Lower lobe of right lung (tissue), 2 donors: Measurements from ENCODE around the gene OVAAL. TPM values are rescaled to one million over a fixed set of nuclear protein-coding genes. Genes with fewer than 3 reads are reported as not detected.

Source experiments
- ATAC-seq, 2 donors: fragments of 200-7000 bp; cut with Tn5 transposase; one replicate each; pipeline ENCODE4 v1.9.1; 2020 to 2022; ENCODE audit warnings: mild to moderate bottlenecking in 2 of 2, moderate library complexity in 2 of 2
- DNase-seq: peaks from one replicate; pipeline ENCODE4 v3.0.0-alpha.2; 2020
- H3K27ac ChIP-seq: fragments of 200-600 bp; one replicate; pipeline ENCODE4 v1.8.0; 2022
- H3K27me3 ChIP-seq: fragments of 200-600 bp; one replicate; pipeline ENCODE4 v1.8.0; 2022; ENCODE audit warnings: low read depth
- H3K36me3 ChIP-seq: fragments of 200-600 bp; one replicate; pipeline ENCODE4 v1.8.0; 2022; ENCODE audit warnings: mild to moderate bottlenecking
- H3K4me1 ChIP-seq: fragments of 200-600 bp; one replicate; pipeline ENCODE4 v1.8.0; 2022
- H3K4me3 ChIP-seq: fragments of 200-600 bp; one replicate; pipeline ENCODE4 v1.8.0; 2022; ENCODE audit warnings: mild to moderate bottlenecking
- H3K9me3 ChIP-seq: fragments of 200-600 bp; one replicate; pipeline ENCODE4 v1.8.0; 2022
- intact Hi-C: fragments of 100-400 bp; cut with DNase I; formaldehyde crosslinking; loops from one replicate; pipeline ENCODE4 v1.11.0; 2022
- long read RNA-seq: library from polyadenylated mRNA; unstranded; transcript quantifications from one replicate; pipeline ENCODE4 v2.0.0, GENCODE V29; 2021
- total RNA-seq: library from RNA; stranded (reverse); fragmentation: NEBNext Ultra II Directional; extraction: Animal tissue kit (Norgen Biotek cat#: 25700); gene quantifications from one replicate; pipeline ENCODE4 v1.2.1, GENCODE V29; 2021
- TF ChIP-seq, protein P1 (sequence below): fragments of 200-600 bp; IDR thresholded peaks from one replicate; pipeline ENCODE4 v1.8.0; 2022; ENCODE audit warnings: antibody characterized with exemption, mild to moderate bottlenecking
- donor health status: DM: no; HTN: yes; CAD: no; lungs with severe emphysema.

Gene OVAAL
- total RNA-seq: not detected
- long read RNA-seq: 0 reads

DNA sequence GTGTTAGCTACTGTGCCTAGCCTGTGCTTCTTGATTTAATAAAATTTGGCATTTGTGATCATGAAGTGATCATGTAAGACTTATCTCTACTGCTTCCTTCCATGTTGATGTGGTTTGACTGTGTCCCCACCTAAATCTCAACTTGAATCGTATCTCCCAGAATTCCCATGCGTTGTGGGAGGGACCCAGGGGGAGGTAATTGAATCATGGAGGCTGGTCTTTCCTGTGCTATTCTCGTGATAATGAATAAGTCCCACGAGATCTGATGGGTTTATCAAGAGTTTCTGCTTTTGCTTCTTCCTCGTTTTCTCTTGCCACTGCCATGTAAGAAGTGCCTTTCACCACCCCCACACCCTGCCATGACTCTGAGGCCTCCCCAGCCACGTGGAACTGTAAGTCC lies at the start of gene OVAAL:
OVAAL (plus strand) TSS at position 301 of the 400 bp plus-strand sequence.
- Histone ChIP-seq H3K4me3 (no peak within 1 kb of the TSS), H3K36me3 (no peaks in the 10 kb centered on the region), H3K27me3 (no peaks in the 10 kb centered on the region), H3K4me1 (no peaks in the 10 kb centered on the region), H3K9me3 (no peaks in the 10 kb centered on the region), H3K27ac (no peak within 1 kb of the TSS)
- DNase-seq (no peak), ATAC-seq (no peak)
- intact Hi-C loops: no loop called here
- TF ChIP-seq, protein P1, sequence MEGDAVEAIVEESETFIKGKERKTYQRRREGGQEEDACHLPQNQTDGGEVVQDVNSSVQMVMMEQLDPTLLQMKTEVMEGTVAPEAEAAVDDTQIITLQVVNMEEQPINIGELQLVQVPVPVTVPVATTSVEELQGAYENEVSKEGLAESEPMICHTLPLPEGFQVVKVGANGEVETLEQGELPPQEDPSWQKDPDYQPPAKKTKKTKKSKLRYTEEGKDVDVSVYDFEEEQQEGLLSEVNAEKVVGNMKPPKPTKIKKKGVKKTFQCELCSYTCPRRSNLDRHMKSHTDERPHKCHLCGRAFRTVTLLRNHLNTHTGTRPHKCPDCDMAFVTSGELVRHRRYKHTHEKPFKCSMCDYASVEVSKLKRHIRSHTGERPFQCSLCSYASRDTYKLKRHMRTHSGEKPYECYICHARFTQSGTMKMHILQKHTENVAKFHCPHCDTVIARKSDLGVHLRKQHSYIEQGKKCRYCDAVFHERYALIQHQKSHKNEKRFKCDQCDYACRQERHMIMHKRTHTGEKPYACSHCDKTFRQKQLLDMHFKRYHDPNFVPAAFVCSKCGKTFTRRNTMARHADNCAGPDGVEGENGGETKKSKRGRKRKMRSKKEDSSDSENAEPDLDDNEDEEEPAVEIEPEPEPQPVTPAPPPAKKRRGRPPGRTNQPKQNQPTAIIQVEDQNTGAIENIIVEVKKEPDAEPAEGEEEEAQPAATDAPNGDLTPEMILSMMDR: no peak

DNA sequence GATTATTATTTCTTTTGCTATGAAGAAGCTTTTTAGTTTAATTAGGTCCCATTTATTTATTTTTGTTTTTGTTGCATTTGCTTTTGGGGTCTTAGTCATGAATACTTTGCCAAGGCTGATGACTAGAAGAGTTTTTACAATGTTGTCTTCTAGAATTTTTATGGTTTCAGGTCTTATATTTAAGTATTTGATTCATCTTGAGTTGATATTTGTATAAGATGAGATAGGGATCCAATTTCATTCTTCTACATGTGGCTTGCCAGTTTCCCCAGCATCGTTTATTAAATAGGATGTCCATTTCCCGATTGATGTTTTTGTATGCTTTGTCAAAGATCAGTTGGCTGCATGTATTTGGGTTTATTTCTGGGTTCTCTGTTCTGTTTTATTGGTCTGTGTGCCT lies 47.9 kb upstream of the OVAAL start:
- no peaks in the 10 kb centered on the region for H3K4me1 ChIP-seq
- DNase-seq: no peak
- TF ChIP-seq, protein P1: no peak
- no peaks in the 10 kb centered on the region for H3K36me3 ChIP-seq
- no peak for ATAC-seq
- intact Hi-C loops: no loop called here
- no peaks in the 10 kb centered on the region for H3K9me3 ChIP-seq
- no peak overlapping the region for H3K27ac ChIP-seq
- no peaks in the 10 kb centered on the region for H3K27me3 ChIP-seq
- H3K4me3 ChIP-seq: no peak overlapping the region

DNA sequence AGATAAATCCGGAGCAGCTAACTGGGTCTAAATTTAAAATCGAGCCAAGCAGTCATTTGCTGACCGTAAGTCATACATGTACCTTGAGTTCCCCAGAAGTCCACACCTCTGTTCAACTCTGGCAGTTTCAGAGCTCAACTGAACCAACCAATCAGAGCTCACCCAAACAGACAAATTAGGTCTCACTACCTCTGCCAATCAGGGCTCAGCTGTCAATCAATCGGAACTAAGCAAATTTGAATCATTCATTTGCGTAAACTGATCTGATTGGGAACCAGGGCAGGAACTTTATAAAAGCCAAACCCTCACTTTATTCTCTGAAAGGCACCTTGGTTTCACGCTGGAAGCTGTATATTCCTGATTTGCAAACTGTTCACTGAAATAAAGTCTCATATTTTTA lies 45.2 kb upstream of the OVAAL start:
- H3K4me1 ChIP-seq: no peaks in the 10 kb centered on the region
- ATAC-seq: no peak
- no peaks in the 10 kb centered on the region for H3K9me3 ChIP-seq
- DNase-seq: no peak
- intact Hi-C loops: no loop called here
- no peak overlapping the region for H3K27ac ChIP-seq
- H3K36me3 ChIP-seq: no peaks in the 10 kb centered on the region
- H3K27me3 ChIP-seq: no peaks in the 10 kb centered on the region
- H3K4me3 ChIP-seq: no peak overlapping the region
- TF ChIP-seq, protein P1: no peak

DNA sequence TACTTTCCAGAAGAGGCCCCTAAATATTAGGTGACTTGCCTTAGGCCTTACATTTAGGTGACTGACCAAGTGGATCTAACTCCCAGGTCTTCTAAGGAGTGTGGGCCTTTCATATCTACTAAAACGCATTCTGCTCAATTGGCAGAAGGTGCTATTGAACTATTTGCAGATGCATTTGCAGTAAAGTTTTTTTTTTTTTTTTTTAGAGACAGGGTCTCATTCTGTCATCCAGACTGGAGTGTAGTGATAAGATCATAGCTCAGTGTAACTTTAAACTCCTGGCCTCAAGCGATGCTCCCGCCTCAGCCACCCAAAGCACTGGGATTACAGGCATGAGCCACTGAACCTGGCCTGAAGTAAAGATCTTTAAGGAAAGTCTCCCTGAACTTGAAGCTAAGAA lies 43.4 kb upstream of the OVAAL start:
- H3K4me3 ChIP-seq: no peak overlapping the region
- TF ChIP-seq, protein P1: no peak
- no peak for DNase-seq
- H3K4me1 ChIP-seq: no peaks in the 10 kb centered on the region
- H3K27ac ChIP-seq: no peak overlapping the region
- intact Hi-C loops: loop anchor here (5.0 kb wide), 1 partner anchor 347 kb away; no protein-coding TSS in a partner anchor
- H3K9me3 ChIP-seq: no peaks in the 10 kb centered on the region
- H3K36me3 ChIP-seq: no peaks in the 10 kb centered on the region
- ATAC-seq: no peak
- H3K27me3 ChIP-seq: no peaks in the 10 kb centered on the region

DNA sequence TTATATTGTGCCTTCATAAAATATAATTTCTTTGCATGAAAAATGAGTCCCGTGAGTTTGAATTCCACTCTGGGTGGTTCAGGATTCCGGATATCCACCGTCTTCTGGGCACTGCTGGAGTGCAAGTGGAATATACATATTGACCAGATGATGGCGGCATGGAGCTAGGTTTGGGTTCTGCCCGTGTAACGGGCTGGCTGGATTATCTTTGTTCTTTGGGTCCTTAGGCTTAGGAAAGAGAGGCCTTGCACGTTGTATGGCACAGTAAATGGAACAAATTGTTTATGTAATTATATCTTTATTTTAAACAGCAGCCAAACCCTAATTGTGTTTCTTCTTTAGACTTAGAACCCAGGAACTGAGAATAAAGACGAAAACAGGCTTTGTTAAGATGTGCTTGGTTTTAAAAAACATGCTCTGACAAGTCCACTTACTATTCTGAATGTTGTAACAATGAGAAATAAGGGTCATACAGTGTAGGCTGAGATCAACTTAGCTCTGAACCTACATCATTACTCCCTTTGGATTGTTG lies 42.8 kb upstream of the OVAAL start:
- Histone ChIP-seq H3K27ac (no peak overlapping the region), H3K36me3 (no peaks in the 10 kb centered on the region), H3K4me3 (no peak overlapping the region), H3K9me3 (no peaks in the 10 kb centered on the region), H3K4me1 (no peaks in the 10 kb centered on the region), H3K27me3 (no peaks in the 10 kb centered on the region)
- intact Hi-C loops: loop anchor here (5.0 kb wide), 1 partner anchor 346 kb away; no protein-coding TSS in a partner anchor
- DNase-seq (peak; percentile 57), ATAC-seq (peak; percentile 95 to 97)
- TF ChIP-seq, protein P1: peak; percentile 87
